K562 (cell line): ENCODE results near the gene DIS3L2. TPM values are rescaled to one million over a fixed set of nuclear protein-coding genes. Genes with fewer than 3 reads are reported as not detected.

Source experiments
- ATF6 ChIP-seq: sonication (generic); formaldehyde crosslinking; IDR thresholded peaks from 2 replicates; pipeline ENCODE4 v1.4.0; 2020; ENCODE audit warnings: mild to moderate bottlenecking, missing genetic modification reagents
- CREB1 ChIP-seq, 2 experiments: sonication (generic) in 1 of 2; formaldehyde crosslinking in 1 of 2; IDR thresholded peaks; 2 replicates each; pipeline versions ENCODE4 v1.6.1 to v1.8.0; 2012 to 2022; ENCODE audit warnings: inconsistent platforms in 1 of 2, mild to moderate bottlenecking in 1 of 2, missing genetic modification reagents in 1 of 2, moderate library complexity in 1 of 2
- CREM ChIP-seq: IDR thresholded peaks from 2 replicates; pipeline ENCODE4 v1.6.1; 2014; ENCODE audit warnings: antibody characterized with exemption, low read depth
- DNMT1 ChIP-seq: fragments of 450-650 bp; IDR thresholded peaks from 2 replicates; pipeline ENCODE4 v1.6.1; 2016; ENCODE audit warnings: antibody characterized with exemption, mild to moderate bottlenecking
- EGR1 ChIP-seq: fragments of 450-650 bp; conservative IDR thresholded peaks from 2 replicates; pipeline ENCODE4 v1.6.1; 2017; ENCODE audit warnings: mild to moderate bottlenecking
- ELF4 ChIP-seq: fragments of 450-650 bp; formaldehyde crosslinking; IDR thresholded peaks from 2 replicates; pipeline ENCODE4 v1.4.0; 2022; ENCODE audit warnings: missing genetic modification characterization
- EP400 ChIP-seq: fragments of 450-650 bp; IDR thresholded peaks from 2 replicates; pipeline ENCODE4 v1.6.1; 2017; ENCODE audit warnings: antibody characterized with exemption, mild to moderate bottlenecking, moderate library complexity
- GABPA ChIP-seq: fragments of 200-800 bp; sonication (Bioruptor generic); conservative IDR thresholded peaks from 2 replicates; pipeline ENCODE4 v1.6.1; 2016; ENCODE audit warnings: low read depth, missing genetic modification characterization, missing compliant biosample characterization
- GTF2E2 ChIP-seq: fragments of 200-800 bp; sonication (Bioruptor generic); IDR thresholded peaks from 2 replicates; pipeline ENCODE4 v1.6.1; 2016; ENCODE audit warnings: missing genetic modification characterization, missing compliant biosample characterization
- MYC ChIP-seq, 2 experiments: fragments of 250-450 bp in 1 of 2; sonication (Bioruptor Pico) in 1 of 2; IDR thresholded peaks; 2 replicates each; pipeline versions ENCODE4 v1.5.1 to v1.6.1; 2012 to 2021; ENCODE audit warnings: low read depth in 2 of 2, borderline replicate concordance in 1 of 2, improper control_type of control experiment in 1 of 2, low read length in 1 of 2, mild to moderate bottlenecking in 1 of 2, moderate library complexity in 1 of 2
- NR2C2 ChIP-seq, 2 experiments: fragments of 200-800 bp in 1 of 2; sonication (Bioruptor generic) in 1 of 2; sonication (generic) in 1 of 2; formaldehyde crosslinking in 1 of 2; IDR thresholded peaks; 2 replicates each; pipeline versions ENCODE4 v1.6.1 to v1.8.0; 2016 to 2022; ENCODE audit warnings: mild to moderate bottlenecking in 1 of 2, missing compliant biosample characterization in 1 of 2, missing genetic modification characterization in 1 of 2, missing genetic modification reagents in 1 of 2
- PHF21A ChIP-seq: fragments of 450-650 bp; IDR thresholded peaks from 2 replicates; pipeline ENCODE4 v1.6.1; 2017; ENCODE audit warnings: low read depth, borderline replicate concordance
- POLR2H ChIP-seq: IDR thresholded peaks from 2 replicates; pipeline ENCODE4 v1.6.1; 2016; ENCODE audit warnings: missing genetic modification characterization, low read depth, mild to moderate bottlenecking, control low read depth, missing compliant biosample characterization, moderate library complexity
- RCOR1 ChIP-seq, 2 experiments: IDR thresholded peaks; 2 replicates each; pipeline ENCODE4 v1.6.1; 2012; ENCODE audit warnings: low read depth in 2 of 2, low read length in 2 of 2, borderline replicate concordance in 1 of 2, improper control_type of control experiment in 1 of 2
- SIN3B ChIP-seq: fragments of 450-650 bp; IDR thresholded peaks from 2 replicates; pipeline ENCODE4 v1.6.1; 2017; ENCODE audit warnings: low read depth, mild to moderate bottlenecking, moderate library complexity
- SRSF3 ChIP-seq: fragments of 200-400 bp; formaldehyde crosslinking; IDR thresholded peaks from 2 replicates; pipeline ENCODE4 v1.6.1; 2016; ENCODE audit warnings: mild to moderate bottlenecking, low read length, moderate library complexity; ENCODE audit not compliant: insufficient read depth
- XRCC3 ChIP-seq: fragments of 450-650 bp; IDR thresholded peaks from 2 replicates; pipeline ENCODE4 v1.6.1; 2017; ENCODE audit warnings: mild to moderate bottlenecking, moderate library complexity
- ZBTB7A ChIP-seq: IDR thresholded peaks from 2 replicates; pipeline ENCODE4 v1.6.1; 2011; ENCODE audit warnings: low read depth, mild to moderate bottlenecking, low read length, moderate library complexity, borderline replicate concordance; ENCODE audit not compliant: control insufficient read depth
- ZNF347 ChIP-seq: fragments of 450-650 bp; formaldehyde crosslinking; IDR thresholded peaks from 2 replicates; pipeline ENCODE4 v1.4.0; 2020; ENCODE audit warnings: low read depth, mild to moderate bottlenecking, moderate library complexity
- ZNF354B ChIP-seq: fragments of 250-450 bp; sonication (Bioruptor Pico); IDR thresholded peaks from 2 replicates; pipeline ENCODE4 v1.4.0; 2020
- ZNF644 ChIP-seq: fragments of 200-800 bp; sonication (Bioruptor generic); IDR thresholded peaks from 2 replicates; pipeline ENCODE4 v1.6.1; 2016; ENCODE audit warnings: low read depth, missing genetic modification characterization, missing compliant biosample characterization
- ZZZ3 ChIP-seq: fragments of 450-650 bp; IDR thresholded peaks from 2 replicates; pipeline ENCODE4 v1.6.1; 2016; ENCODE audit warnings: antibody characterized with exemption, mild to moderate bottlenecking, moderate library complexity
- polyA plus RNA-seq, 8 experiments: library from polyadenylated mRNA; depleted of rRNA in 4 of 8; stranded (reverse) in 5 of 8; unstranded in 3 of 8; fragments of >200 nt; fragmentation: Nextera tagmentation in 2 of 8; fragmentation: Illumina TruSeq in 1 of 8; extraction: Ambion mirVana in 2 of 8; extraction: Trizol in 1 of 8; gene quantifications; 2 replicates each; pipeline versions ENCODE4 v1.2.1 to v1.2.3, GENCODE V29; 2011 to 2014; ENCODE audit warnings: inconsistent platforms in 1 of 8, missing spikeins in 1 of 8
- total RNA-seq, 7 experiments: library from RNA; depleted of rRNA in 6 of 7; stranded (reverse); fragments of >200 nt in 6 of 7; fragmentation: Illumina TruSeq in 2 of 7; extraction: Trizol in 2 of 7; gene quantifications; 2 replicates each; pipeline versions ENCODE4 v1.2.1 to v1.2.3, GENCODE V29; 2011 to 2021; ENCODE audit warnings: low replicate concordance in 1 of 7
- TF ChIP-seq, protein P1 (sequence below): fragments of 450-650 bp; formaldehyde crosslinking; conservative IDR thresholded peaks from 2 replicates; pipeline ENCODE4 v1.4.0; 2022; ENCODE audit warnings: mild to moderate bottlenecking, missing genetic modification characterization
- TF ChIP-seq, protein P2 (sequence below): fragments of 200-400 bp; formaldehyde crosslinking; IDR thresholded peaks from 2 replicates; pipeline ENCODE4 v1.6.1; 2017; ENCODE audit warnings: mild to moderate bottlenecking, low read depth, low read length, moderate library complexity

DIS3L2 gene
- total and polyA plus RNA-seq, 9 of the 15 experiments (the other 6 are each of a cell fraction or from before 2014, with no cell fraction given) = 1.5 to 19.2 (median 11.2) TPM

DNA sequence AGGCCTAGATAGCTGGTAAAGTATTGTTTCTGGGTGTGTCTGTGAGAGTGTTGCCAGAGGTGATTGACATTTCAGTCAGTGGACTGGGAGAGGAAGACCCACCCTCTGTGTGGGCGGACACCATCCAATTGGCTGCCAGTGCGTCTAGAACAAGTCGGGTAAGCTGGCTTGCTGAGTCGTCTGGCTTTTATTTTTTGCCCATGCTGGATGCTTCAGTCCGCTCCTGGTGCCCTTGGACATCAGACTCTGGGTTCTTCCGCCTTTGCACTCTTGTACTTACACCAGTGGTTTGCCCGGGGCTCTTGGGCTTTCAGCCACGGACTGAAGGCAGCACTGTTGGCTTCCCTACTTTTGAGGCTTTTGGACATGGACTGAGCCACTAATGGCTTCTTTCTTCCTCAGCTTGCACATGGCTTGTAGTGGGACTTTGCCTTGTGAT, 24.3 kb downstream of the DIS3L2 start (continued):
- no peak for TF ChIP-seq ZNF347
- TF ChIP-seq, protein P1, sequence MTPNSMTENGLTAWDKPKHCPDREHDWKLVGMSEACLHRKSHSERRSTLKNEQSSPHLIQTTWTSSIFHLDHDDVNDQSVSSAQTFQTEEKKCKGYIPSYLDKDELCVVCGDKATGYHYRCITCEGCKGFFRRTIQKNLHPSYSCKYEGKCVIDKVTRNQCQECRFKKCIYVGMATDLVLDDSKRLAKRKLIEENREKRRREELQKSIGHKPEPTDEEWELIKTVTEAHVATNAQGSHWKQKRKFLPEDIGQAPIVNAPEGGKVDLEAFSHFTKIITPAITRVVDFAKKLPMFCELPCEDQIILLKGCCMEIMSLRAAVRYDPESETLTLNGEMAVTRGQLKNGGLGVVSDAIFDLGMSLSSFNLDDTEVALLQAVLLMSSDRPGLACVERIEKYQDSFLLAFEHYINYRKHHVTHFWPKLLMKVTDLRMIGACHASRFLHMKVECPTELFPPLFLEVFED = no peak
- TF ChIP-seq NR2C2 (CRISPR knock-in tag; IDR thresholded peaks at IDR 0.05) = no peak
- TF ChIP-seq NR2C2 (tag; IDR thresholded peaks at IDR 0.05) = no peak
- TF ChIP-seq EGR1 = peak; percentile 98
- no peak for TF ChIP-seq ELF4 (CRISPR knock-in tag)
- TF ChIP-seq EP400 = peak; percentile 82
- no peak for TF ChIP-seq PHF21A
- TF ChIP-seq ZBTB7A = no peak
- TF ChIP-seq GTF2E2 (tag) = no peak
- 0 out of 2 replicates have a peak, but pooled peaks have one; percentile 39 for TF ChIP-seq GABPA (tag)
- no peak for TF ChIP-seq ATF6 (CRISPR knock-in tag)
- no peak for TF ChIP-seq ZZZ3
- TF ChIP-seq, protein P2, sequence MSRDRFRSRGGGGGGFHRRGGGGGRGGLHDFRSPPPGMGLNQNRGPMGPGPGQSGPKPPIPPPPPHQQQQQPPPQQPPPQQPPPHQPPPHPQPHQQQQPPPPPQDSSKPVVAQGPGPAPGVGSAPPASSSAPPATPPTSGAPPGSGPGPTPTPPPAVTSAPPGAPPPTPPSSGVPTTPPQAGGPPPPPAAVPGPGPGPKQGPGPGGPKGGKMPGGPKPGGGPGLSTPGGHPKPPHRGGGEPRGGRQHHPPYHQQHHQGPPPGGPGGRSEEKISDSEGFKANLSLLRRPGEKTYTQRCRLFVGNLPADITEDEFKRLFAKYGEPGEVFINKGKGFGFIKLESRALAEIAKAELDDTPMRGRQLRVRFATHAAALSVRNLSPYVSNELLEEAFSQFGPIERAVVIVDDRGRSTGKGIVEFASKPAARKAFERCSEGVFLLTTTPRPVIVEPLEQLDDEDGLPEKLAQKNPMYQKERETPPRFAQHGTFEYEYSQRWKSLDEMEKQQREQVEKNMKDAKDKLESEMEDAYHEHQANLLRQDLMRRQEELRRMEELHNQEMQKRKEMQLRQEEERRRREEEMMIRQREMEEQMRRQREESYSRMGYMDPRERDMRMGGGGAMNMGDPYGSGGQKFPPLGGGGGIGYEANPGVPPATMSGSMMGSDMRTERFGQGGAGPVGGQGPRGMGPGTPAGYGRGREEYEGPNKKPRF = no peak
- TF ChIP-seq XRCC3 = no peak
- TF ChIP-seq SRSF3 = no peak
- no peak for TF ChIP-seq DNMT1
- no peak for TF ChIP-seq SIN3B
- no peak for TF ChIP-seq ZNF644 (tag)
- peak; percentile 42; the same call in 1 of the 2 replicates for TF ChIP-seq MYC (IDR thresholded peaks at IDR 0.05; ENCODE audit: low read depth, low read length)
- no peak for TF ChIP-seq MYC (CRISPR knock-in tag; IDR thresholded peaks at IDR 0.05; ENCODE audit: borderline replicate concordance, low read depth)
- TF ChIP-seq ZNF354B (CRISPR knock-in tag) = no peak
- TF ChIP-seq CREM = 0 out of 2 replicates have a peak, but pooled peaks have one; percentile 17
- no peak for TF ChIP-seq POLR2H
- TF ChIP-seq RCOR1 (IDR thresholded peaks at IDR 0.05; ENCODE audit: borderline replicate concordance in 1 of 2, low read depth in 2 of 2, low read length in 2 of 2) = no peak
- no peak for TF ChIP-seq CREB1 (IDR thresholded peaks at IDR 0.05)
- no peak for TF ChIP-seq CREB1 (CRISPR knock-in tag; IDR thresholded peaks at IDR 0.05)
